Epidermal melanocyte (primary cell): ENCODE data around the gene SRR.
A peak's percentile ranks its signal among the peaks of the same experiment; 100 is the strongest.
"Not testable (repeated sequence)": the region's sequence is repeated elsewhere in the genome, so short reads cannot be mapped to it uniquely, and the experiment has no call there.

ENCODE experiments used
- DNase-seq: peaks from one replicate; pipeline ENCODE4 v3.0.0; 2011; ENCODE audit warnings: low spot score; ENCODE audit not compliant: insufficient read length

Gene SRR, protein sequence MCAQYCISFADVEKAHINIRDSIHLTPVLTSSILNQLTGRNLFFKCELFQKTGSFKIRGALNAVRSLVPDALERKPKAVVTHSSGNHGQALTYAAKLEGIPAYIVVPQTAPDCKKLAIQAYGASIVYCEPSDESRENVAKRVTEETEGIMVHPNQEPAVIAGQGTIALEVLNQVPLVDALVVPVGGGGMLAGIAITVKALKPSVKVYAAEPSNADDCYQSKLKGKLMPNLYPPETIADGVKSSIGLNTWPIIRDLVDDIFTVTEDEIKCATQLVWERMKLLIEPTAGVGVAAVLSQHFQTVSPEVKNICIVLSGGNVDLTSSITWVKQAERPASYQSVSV

DNA sequence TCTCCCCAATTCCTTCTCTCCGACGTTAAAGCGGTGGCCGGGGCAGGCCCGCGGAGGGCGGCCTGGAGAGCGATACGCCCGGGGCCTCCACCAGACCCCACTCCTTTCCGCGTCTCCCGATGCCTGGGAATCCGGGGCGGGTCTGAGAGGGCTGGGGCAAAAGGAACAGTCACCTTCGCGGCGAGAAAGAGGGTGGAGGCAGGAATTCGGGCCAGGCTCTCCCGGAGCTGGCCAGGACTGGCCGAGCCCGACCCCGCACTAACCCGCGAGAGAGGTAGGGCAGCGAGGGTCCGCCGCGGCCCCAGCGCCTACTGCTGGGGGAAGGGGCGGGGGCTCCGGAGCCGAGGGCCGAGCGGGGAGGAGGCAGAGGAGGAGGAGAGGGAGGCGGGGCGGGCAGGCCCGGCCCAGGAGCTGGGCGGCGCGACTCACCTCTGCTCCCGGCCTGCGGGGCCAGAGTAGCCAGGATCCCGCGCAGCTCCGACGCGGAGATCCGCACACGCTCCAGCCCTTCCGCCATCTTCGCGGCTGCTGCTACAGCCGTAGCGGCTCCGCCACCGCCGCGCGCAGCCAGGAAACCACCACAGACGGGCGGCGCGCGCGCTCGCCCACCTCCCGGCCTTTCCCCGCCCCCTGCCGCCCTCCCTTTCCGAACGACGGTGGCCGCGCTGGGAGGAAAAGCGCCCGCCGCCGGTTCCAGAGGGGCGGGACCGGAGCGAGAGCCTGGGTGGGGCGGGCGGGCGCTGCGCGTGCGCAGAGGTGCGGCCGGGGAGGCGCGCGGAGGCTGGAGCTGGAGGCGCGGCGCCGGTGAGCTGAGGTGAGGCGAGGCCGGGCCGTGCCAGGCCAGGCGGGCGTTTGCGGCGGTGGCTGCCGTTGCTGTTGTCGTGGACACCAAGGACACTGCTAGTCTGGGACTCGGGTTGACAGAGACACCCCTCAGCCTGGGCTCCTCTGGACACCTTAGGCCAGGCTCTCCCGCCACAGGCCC lies at the start of gene SRR, which contains the start of gene SMG6:
Gene SRR, plus strand, starts transcription at position 747 of the 985 bp plus-strand sequence. CDS start 11,611 bp downstream, outside the sequence.
Gene SMG6, minus strand, starts transcription at position 582 of the 985 bp plus-strand sequence. Its CDS starts 65 bp downstream, at position 517.
- DNase-seq = peak; percentile 98

DNA sequence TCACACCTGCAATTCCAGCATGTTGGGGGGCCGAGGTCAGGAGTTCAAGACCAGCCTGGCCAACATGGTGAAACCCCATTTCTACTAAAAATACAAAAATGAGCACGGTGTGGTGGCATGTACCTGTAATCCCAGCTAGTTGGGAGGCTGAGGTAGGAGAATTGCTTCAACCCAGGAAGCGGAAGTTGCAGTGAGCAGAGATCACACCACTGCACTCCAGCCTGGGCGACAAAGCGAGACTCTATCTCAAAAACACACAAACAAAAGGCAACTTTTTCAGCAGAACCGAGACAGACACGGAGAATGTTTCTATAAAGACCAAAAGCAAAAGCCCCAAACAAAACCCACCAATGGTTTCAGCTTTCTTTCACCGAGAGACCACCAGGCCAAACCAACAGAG lies 44.9 kb upstream of the SRR start:
- DNase-seq = not testable (repeated sequence)

DNA sequence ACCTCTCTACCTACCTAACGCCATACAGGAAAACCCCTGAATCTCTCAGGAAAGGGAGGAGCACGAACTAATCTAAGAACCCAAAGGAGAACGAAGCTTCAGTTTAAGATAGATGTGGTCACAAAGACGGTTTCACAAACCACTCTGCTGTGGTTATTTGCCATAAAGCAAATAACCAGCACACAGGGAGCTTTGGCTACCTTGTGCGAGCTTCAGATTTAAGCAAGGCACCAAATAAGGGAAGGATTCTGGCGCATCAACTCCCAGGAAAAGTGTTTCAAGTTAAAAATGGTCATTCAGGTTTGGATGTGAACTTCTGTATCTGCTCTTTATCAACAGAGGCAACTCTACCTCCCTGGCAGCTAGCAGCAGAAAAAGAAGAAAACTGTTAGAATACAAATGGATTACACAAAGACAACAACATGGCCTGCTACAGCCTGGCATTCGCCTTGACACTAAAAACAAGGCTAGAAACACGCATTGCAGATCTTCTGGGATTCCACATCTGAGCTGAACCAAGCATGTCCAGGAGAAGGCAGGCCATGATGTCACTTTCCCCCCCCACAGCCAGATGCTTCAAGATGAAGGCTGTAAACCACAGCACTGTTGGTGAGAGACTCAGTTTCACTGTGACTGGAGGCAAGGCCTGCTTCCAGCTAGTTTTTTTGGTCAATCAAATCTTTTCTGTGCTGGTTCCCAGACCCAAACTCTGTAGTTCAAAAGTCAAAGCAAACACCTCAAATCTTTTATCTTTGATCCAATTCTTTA lies 43.8 kb upstream of the SRR start:
- no peak for DNase-seq

DNA sequence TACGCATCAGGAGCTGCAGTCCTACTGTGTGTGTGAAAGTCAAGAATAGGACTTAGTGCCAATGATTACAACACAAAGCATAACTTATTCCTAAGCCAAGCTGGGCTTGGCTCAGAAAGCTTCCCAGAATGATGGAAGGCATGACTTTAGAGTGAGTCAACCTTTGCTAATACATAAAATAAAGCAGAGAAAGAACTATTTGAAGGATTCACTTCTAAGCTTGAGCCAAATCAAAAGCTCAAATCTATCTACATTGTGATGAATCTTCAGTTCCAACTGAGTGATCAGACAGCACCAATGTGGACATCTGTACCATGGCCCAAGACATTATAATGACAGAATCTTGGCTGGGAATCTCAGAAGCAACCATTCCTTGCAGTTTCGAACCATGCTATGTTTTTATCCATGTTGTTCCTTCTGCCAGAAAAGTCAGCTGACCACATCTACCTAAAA lies 41.6 kb upstream of the SRR start:
- no peak for DNase-seq

DNA sequence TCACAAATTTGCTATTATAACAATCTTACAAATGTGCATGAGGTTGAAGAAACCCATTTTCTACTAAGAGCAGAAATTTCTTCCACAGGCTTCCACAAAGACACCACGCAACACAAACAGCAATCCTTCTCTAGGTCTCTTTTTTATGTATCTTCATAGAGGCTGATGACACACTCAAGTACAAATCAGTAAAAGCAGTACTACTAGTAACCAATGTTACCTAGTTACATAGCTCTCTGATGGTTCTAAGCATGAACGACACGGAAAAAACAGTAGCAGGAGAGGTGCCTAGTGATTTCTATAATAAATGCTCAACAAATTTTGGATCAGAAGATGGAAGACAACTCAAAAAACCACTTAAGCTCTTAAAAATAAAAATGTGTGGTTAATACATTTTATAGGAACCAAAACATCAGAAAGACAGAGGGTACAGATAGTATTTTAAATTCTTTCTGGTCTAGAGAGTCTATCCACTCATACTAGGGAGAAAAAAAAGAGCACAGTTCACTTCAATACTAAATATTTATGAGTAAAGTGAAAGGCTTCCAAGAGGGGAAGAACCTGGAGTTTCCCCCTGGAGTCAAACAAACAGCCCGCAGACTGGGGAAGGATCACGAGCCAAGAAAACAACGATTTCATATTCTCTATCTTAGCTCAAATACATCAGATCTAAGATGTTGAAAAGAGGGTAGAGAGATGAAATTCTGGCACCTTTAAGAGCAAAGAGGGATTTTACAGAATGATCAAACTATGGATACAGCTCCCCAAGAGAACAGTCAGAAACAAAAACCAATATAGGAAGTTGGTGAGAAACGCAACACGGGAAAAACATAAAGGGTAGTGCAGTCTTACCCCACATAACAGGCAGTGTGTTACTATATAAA lies 40.3 kb upstream of the SRR start:
- DNase-seq = no peak

DNA sequence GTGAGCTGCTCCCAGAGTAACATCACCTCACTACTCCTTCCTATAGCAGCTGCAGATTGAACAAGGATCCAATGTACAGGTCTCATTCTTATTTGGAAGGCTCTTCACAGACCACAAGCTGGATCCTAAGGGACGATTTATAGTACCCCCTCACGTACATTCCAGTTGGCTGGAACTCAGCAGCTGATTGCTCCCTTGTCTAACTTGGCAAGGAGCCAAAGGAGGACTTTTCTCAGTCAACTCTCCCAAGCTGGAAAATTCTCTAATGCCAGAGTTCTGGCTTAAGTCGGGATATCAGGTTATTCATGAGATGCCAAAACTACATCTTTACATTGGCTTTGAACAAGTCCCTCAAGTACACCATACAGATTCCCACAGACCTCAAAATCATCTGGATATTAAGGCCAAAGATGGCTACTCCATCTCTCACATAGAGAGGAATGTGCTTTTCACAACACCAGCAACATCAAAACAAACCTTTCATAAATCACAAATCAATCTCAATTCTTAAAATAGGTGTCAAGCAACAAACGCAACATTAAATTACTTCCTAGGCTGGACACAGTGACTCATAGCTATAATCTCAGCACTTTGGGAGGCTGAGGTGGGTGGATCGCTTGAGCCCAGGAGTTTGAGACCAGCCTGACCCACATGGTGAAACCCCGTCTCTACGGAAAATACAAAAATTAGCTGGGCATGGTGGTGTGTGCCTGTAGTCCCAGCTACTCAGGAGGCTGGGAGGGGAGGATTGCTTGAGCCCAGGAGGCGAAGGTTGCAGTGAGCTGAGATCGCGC lies 39.5 kb upstream of the SRR start:
- no peak for DNase-seq

DNA sequence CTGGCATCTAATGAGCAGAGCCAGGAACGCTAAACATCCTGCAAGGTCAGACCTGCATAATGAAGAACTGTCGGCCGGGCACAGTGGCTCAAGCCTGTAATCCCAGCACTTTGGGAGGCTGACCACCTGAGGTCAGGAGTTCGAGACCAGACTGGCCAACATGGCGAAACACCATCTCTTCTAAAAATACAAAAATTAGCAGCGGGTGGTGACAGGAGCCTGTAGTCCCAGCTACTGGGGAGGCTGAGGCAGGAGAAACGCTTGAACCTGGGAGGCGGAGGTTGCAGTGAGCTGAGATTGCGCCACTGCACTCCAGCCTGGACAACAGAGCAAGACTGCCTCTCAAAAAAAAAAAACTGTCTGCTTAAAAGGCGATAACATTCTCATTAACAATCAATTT lies 38.6 kb upstream of the SRR start:
- DNase-seq = not testable (repeated sequence)

DNA sequence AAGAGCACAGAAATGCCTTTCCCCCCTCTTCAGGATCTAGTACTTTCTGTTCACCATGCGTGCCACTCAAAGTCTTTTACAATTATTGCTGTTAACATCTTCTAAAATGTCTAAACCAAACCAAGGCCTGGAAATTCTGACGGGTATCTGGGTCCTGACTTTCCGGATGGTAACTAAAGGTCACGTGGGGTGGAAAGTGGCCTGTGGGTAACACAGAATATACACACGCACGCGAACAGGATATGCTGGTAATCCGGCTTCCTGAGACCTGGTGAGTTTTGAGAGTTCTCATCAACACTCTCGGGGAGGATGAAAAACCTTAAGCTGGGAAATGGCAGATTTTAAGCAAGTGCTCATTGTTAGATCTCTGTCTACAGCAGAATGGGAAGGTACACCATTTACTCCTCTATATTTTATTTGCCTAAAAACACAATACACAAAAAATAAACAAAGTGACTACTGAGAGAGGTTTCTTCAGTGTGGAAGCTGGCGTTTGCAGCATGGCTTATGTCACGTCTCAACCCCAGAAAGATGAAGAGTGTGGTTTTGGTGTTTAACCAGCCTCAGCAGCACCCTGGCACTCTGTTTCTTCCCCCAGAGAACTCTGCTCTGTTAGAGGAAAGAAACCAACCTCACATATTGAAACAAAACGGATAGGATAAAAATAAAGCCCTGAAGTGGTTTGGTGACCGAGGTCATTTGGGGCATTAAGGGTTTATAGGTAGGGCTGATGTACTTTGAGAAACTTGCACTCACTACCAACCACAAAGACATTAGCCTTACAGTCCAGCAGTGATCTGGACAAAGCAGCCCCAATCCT lies 37.5 kb upstream of the SRR start:
- DNase-seq = no peak

DNA sequence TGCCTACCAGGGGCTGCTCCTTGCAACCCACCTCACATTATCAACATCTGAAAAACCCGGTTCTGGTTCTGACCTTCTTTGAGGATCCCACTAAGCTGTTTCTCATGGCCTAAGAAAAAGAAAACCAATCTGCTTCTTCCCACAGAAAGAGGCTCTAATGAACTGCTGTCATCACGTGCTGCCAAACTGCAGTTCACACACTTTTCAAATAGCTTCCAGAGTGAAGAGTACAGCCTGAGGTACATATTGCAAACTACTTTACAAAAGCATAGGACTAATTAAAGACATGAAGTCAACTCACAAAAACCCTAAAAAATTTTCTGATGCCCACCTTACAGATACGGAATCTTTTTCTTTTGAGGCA lies 36.9 kb upstream of the SRR start:
- DNase-seq = no peak

DNA sequence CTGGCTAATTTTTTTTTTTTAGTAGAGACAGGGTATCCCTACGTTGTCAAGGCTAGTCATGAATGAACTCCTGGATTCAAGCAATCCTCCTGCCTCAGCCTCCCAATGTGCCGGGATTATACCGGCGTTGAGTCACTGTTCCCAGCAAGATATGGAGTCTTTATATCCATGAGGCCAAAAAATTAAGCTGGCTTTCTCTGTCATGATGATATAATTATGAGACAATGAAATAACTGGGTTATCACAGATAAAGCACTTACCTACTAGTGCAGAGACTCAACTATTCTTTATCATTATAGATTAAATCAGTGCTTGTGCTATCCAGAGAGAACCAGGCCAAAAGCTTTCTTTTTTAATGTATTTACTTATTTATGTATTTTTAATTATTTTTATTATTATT lies 36.4 kb upstream of the SRR start:
- DNase-seq = no peak

DNA sequence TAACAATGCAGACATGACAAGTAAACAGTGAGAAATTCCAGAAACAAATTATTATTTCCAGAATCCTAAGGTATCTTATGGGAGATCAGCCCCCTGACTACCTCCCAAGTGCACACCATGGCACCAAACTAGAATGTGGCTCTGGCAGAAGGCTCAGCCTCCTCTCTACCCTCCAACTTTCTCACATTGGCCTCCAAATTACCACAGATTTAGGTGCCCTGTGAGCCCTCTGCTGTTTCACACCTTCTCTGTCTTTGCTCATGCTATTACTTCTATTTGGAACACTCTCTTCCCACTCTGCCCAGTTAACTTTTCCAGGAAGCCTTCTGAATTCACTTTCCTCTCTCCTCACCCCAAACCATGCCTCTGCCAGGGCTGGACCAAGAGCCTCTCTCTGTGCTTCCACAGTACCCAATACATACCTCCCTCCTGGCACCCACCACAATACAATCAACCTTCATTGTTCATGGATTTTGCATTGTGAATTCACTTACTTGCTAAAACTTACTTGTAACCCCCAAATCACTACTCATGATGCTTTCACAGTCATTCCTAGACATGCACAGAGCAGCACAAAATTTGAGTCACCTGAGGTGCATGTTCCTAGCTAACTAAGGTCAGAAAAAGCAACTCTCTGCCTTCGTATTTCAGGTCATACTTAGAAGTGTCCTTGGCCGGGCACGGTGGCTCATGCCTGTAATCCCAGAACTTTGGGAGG lies 31.6 kb upstream of the SRR start:
- DNase-seq = no peak

DNA sequence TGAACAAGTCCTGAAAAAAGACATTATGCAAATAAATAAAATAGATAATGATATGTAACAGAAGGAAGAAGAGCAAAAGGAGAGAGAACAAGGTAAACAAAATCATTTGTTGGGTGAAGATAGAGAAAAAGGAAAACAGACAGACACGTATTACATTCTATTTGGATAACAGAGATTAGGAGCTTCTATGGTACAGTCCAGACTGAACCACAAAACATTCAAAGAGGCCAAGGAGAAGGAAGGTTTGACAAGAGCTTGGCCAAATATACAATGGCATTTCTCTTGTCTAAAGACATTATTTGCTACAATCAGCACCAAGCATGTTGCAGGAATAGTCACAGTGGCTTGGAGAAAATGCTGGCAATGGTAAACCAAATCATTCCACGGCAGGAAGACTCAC lies 29.3 kb upstream of the SRR start:
- DNase-seq = no peak

DNA sequence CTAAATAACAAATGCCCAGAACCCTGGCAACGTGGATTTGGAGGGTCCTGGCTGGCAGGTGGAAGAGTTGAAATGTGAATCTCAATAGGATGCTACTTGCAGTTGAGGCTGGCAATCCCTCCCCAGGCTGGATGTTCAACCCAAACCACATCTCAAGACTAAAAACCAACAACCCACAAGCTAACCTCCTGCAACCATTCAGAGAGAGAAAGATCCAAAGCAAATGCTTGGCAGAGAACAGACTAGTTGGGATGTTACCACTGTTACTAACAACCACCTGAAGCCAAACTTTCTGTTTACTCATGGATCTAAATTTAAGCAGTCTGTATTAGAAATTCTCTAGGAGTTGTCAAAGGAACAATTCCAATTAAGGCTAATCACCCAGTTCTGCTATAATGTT lies 28.0 kb upstream of the SRR start:
- DNase-seq = no peak

DNA sequence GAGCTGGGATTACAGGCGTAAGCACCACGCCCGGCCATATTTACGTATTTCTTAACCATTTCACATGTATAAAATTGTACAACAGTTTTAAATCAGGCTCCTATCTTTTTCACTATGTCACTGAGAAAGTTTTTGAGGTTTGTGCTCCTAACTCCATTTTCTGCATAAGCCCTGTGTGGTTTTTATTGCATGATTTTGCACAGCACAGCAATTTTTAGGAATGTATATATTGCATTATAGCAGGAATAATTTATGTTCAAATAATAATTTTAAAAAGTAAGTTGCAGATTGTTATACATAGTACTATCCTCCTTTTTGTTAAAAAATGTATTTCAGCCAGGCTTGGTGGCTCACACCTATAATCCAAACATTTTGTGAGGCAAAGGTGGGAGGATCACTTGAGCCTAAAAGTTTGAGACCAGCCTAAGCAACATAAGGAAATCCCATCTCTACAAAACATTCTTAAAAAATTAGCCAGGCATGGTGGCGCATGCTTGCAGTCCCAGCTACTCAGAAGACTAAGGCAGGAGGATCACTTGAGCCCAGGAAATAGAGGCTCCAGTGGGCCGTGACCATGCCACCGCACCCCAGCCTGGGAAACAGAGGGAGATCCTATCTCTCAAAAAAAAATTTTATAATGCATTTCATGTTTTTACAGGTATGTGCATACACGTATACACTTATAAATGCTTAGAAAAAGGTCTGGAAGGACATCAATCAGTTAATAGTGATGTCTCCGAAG lies 26.1 kb upstream of the SRR start:
- no peak for DNase-seq

DNA sequence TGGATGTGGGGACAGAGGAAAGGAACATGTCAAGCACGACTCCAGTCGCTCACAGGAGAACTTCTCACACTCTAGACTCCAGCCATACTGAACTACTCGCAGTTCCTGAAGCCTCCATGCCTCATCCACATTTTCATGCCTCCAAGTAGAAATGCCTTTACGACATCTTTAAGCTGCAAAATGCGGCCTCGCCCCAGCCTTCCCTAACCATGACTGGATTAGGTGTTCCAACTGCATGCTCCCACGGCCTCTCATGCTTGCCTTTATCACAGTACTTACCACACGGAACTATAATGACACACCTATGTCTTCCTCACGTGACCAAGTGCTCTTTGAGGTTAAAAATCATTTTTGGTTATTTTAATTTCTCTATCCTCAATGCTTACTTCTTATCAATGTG lies 24.0 kb upstream of the SRR start:
- no peak for DNase-seq

DNA sequence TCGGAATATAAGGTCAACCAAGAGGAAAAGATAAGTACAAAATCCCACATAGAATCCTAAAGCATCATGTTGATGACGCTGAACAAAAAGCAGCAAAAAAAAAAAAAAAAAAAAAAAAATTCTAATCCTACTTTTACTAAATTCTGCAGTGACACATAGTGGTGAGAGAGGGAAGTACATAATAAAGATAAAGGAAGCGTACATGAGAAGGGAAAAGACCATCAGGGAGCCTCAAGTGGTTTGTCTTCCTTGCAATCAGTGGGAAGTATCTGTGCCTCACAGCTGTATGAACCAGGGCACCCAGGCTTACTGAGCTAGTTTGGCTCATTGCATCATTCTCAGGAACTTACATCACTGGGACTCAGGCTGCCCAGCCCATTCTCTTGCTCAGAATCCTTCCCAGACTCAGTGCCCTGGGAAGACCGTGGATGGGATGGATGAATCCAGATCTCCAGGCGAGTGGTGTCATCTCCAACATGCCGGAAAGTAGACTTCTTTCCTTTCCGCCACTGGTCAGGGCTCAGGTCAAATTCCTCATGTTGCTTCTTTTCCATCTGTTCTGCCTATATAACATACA lies 21.4 kb upstream of the SRR start:
- DNase-seq = peak; percentile 55

DNA sequence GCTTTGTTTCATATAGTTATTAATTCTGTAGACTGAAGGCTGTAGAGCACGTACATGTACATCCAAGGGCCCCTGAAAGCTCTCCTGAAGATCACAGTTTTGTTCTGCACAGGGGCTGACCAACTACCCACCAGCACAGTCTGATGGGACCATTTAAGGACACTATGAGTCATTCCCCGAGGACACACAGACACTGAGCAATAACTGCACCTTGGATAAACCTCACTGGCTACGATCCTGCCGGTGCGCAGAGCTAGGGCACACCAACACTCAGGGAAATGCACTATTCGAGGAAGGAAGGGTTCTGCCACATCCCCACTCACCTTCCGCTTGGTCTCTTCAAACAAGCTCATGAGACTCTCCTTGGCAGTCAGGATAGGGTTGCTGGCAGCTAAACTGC lies 20.4 kb upstream of the SRR start:
- DNase-seq = no peak
